WTC11 (cell line): ENCODE results near the gene HTR6. TPM values are rescaled to one million over a fixed set of nuclear protein-coding genes. Genes with fewer than 3 reads are reported as not detected.

Experiments used
- ATAC-seq: fragments of 200-7000 bp; cut with Tn5 transposase; 2 replicates; pipeline ENCODE4 v1.10.0; 2021; ENCODE audit warnings: mild to moderate bottlenecking, moderate library complexity
- CTCF ChIA-PET: fragments of 300-600 bp; sonication (Branson Sonifier 250); formaldehyde crosslinking; loops from one replicate; lab custom pipeline; 2021; ENCODE audit warnings: antibody characterized with exemption; lab: Charles Lee
- POLR2A ChIA-PET: fragments of 350-600 bp; sonication (Branson Sonifier 250); formaldehyde crosslinking; loops from one replicate; lab custom pipeline; 2021; ENCODE audit warnings: antibody characterized with exemption; lab: Charles Lee
- DNase-seq: peaks from one replicate; pipeline ENCODE4 v3.0.0; 2021; ENCODE audit warnings: low spot score
- H3K27ac Mint-ChIP-seq: 2 replicates; pipeline ENCODE4 v1.8.0; 2021; ENCODE audit warnings: mixed read lengths
- H3K27me3 Mint-ChIP-seq: 2 replicates; pipeline ENCODE4 v1.8.0; 2021; ENCODE audit warnings: low read depth, mild to moderate bottlenecking, moderate library complexity, mixed read lengths
- H3K36me3 Mint-ChIP-seq: 2 replicates; pipeline ENCODE4 v1.8.0; 2021; ENCODE audit warnings: mixed read lengths
- H3K4me1 Mint-ChIP-seq: 2 replicates; pipeline ENCODE4 v1.8.0; 2022; ENCODE audit warnings: mixed read lengths
- H3K4me3 Mint-ChIP-seq: 2 replicates; pipeline ENCODE4 v1.8.0; 2021; ENCODE audit warnings: mild to moderate bottlenecking, moderate library complexity, mixed read lengths
- H3K9me3 Mint-ChIP-seq: 2 replicates; pipeline ENCODE4 v1.8.0; 2021; ENCODE audit warnings: mixed read lengths
- CBFB ChIP-seq: sonication (generic); formaldehyde crosslinking; IDR thresholded peaks from 2 replicates; pipeline ENCODE4 v1.8.1; 2022; ENCODE audit warnings: mild to moderate bottlenecking, low read depth, missing genetic modification reagents
- FOXP1 ChIP-seq: sonication (generic); formaldehyde crosslinking; IDR thresholded peaks from 2 replicates; pipeline ENCODE4 v1.8.0; 2022; ENCODE audit warnings: missing genetic modification reagents, mild to moderate bottlenecking, moderate library complexity, borderline replicate concordance
- GABPB1 ChIP-seq: sonication (generic); formaldehyde crosslinking; IDR thresholded peaks from 2 replicates; pipeline ENCODE4 v1.8.1; 2023; ENCODE audit warnings: mild to moderate bottlenecking, missing genetic modification reagents
- HMGA2 ChIP-seq: fragments of 250-450 bp; sonication (Bioruptor Pico); IDR thresholded peaks from 2 replicates; pipeline ENCODE4 v1.4.0; 2021; ENCODE audit warnings: mild to moderate bottlenecking, moderate library complexity
- ZNF219 ChIP-seq: sonication (generic); formaldehyde crosslinking; IDR thresholded peaks from 2 replicates; pipeline ENCODE4 v1.8.0; 2023; ENCODE audit warnings: missing genetic modification reagents, mild to moderate bottlenecking, borderline replicate concordance
- ZNF416 ChIP-seq: fragments of 250-450 bp; sonication (Bioruptor Pico); IDR thresholded peaks from 2 replicates; pipeline ENCODE4 v1.9.0; 2021; ENCODE audit warnings: mild to moderate bottlenecking, inconsistent platforms
- total RNA-seq: library from RNA; stranded (reverse); gene quantifications from 3 replicates; pipeline ENCODE4 v1.2.3, GENCODE V29; 2021
- TF ChIP-seq, protein P1 (sequence below): fragments of 250-450 bp; sonication (Bioruptor Pico); conservative IDR thresholded peaks from 2 replicates; pipeline ENCODE4 v1.9.0; 2021; ENCODE audit warnings: mild to moderate bottlenecking
- TF ChIP-seq, protein P2 (sequence below): sonication (generic); formaldehyde crosslinking; IDR thresholded peaks from 2 replicates; pipeline ENCODE4 v1.8.1; 2022; ENCODE audit warnings: low read depth, mild to moderate bottlenecking, moderate library complexity, missing genetic modification reagents, borderline replicate concordance
- TF ChIP-seq, protein P3 (sequence below): sonication (generic); formaldehyde crosslinking; IDR thresholded peaks from 2 replicates; pipeline ENCODE4 v1.8.0; 2023; ENCODE audit warnings: mild to moderate bottlenecking, missing genetic modification reagents
- TF ChIP-seq, protein P4 (sequence below): sonication (generic); formaldehyde crosslinking; IDR thresholded peaks from 2 replicates; pipeline ENCODE4 v1.8.0; 2022; ENCODE audit warnings: missing genetic modification reagents
- TF ChIP-seq, protein P5 (sequence below): fragments of 250-450 bp; sonication (Bioruptor Pico); IDR thresholded peaks from 2 replicates; pipeline ENCODE4 v1.9.0; 2021; ENCODE audit warnings: mild to moderate bottlenecking
- TF ChIP-seq, protein P6 (sequence below): sonication (generic); formaldehyde crosslinking; IDR thresholded peaks from 2 replicates; pipeline ENCODE4 v1.8.1; 2023; ENCODE audit warnings: mild to moderate bottlenecking, missing genetic modification reagents, moderate library complexity

Gene HTR6
- total RNA-seq, 1 experiment from 2014 or later, result 0.90 TPM

DNA sequence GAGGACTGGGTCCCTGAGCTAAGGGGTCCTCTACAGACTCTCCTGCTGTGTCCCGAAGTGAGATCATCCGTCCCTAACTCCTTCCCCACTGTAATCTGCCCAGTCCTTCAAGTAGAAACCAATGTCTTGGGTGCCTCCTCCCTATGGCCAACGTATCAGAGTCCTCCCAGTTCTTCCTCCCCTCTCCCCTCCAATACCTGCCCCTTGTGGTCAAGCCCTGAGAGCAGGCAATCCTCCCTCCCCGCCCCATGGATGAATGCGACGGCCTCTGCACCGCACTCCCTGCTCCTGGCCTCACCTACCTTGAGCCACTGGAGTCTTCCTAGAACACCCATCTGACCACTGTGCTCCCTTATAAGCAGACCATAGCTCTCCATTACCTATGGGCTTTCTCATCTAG is 31.1 kb downstream of the HTR6 start (continued):
- TF ChIP-seq, protein P1, sequence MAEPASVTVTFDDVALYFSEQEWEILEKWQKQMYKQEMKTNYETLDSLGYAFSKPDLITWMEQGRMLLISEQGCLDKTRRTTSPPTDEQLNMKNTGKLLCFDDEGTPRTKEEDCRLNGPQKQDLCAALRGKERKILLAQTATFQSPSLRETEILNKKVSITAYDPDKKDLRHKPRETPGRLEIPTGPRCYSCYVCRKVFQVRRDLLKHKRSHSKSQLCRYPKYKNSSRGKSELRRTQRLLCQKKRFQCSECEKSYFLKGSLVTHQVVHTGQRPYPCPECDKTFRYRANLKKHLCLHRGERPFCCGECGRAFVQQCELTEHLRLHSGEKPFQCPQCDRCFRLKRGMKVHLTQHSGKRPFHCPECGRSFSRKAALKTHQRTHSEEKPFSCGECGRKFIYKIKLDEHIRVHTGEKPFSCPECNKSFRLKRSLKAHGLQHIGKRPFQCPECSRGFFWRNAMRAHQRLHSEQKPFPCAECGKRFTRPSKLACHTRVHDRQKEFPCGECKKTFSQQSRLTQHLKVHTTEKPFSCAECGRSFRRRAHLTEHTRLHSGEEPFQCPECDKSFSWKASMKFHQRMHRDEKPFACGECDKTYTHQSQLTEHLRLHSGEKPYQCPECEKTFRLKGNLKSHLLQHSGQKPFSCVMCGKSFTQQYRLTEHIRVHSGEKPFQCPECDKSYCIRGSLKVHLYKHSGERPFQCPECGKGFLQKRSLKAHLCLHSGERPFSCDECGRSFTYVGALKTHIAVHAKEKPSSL (CRISPR knock-in tag), result no peak

DNA sequence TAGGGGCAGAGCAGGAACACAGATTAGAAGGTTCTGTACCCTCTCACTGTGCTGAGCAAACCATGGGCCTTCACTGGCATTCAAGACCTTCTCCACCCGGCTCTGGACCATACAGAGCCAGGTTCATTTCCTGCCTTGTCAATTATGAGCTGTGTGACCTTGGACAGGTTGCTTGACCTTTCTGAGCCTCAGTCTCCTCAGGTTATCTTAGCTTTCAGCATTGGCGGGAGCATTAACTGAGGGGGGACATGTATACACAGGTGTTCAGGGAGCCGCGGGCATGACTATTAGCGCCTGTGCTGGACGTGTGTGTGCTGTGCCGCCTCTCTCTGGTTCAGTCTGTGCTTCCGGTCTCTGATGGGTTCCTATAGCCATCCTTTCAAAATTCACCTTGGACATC is 32.1 kb downstream of the HTR6 start:
- ChIA-PET CTCF (interaction anchor here (1.5 to 2.6 kb wide), 3 partner anchors 8 to 35 kb away, joined by 3 to 9 read pairs (median 4); no protein-coding TSS in a partner anchor), POLR2A (no interaction called here)
- H3K9me3 Mint-ChIP-seq, result no peaks in the 10 kb centered on the region
- H3K4me3 Mint-ChIP-seq, result no peak overlapping the region
- no peaks in the 10 kb centered on the region for H3K4me1 Mint-ChIP-seq
- H3K36me3 Mint-ChIP-seq, result no peaks in the 10 kb centered on the region
- no peaks in the 10 kb centered on the region; the same call in 1 of the 2 replicates for H3K27me3 Mint-ChIP-seq
- no peak overlapping the region for H3K27ac Mint-ChIP-seq
- TF ChIP-seq HMGA2 (CRISPR knock-in tag), result no peak
- no peak for DNase-seq
- no peak for ATAC-seq

DNA sequence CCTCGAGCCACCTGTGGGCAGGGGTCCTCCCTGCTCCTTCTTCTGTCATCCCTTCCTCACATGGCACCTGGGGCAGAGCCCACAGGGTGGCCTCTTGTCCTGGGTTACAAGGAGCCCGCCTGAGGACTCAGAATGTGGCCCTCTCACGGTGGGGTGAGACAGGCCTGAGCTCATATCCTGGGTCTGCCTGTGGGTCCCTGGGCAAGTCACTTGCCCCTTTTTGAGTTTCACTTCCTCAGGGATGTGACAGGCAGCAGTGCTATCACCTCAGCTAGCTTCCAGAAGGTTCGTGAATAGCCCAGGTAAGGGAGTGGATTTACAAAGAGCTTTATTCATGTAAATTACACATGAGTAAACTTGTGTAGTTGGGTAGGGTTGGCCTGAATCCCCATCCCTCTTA is 33.5 kb downstream of the HTR6 start:
- Mint-ChIP-seq H3K27ac (no peak overlapping the region), H3K27me3 (no peaks in the 10 kb centered on the region; the same call in 1 of the 2 replicates), H3K4me3 (no peak overlapping the region), H3K36me3 (no peaks in the 10 kb centered on the region), H3K9me3 (no peaks in the 10 kb centered on the region), H3K4me1 (no peaks in the 10 kb centered on the region)
- ChIA-PET CTCF (interaction anchor here (1.2 to 2.6 kb wide), 2 partner anchors 17 to 19 kb away, joined by 3 to 9 read pairs; no protein-coding TSS in a partner anchor), POLR2A (no interaction called here)
- no peak for DNase-seq
- ATAC-seq, result no peak
- TF ChIP-seq CBFB, result no peak
- TF ChIP-seq, protein P2, sequence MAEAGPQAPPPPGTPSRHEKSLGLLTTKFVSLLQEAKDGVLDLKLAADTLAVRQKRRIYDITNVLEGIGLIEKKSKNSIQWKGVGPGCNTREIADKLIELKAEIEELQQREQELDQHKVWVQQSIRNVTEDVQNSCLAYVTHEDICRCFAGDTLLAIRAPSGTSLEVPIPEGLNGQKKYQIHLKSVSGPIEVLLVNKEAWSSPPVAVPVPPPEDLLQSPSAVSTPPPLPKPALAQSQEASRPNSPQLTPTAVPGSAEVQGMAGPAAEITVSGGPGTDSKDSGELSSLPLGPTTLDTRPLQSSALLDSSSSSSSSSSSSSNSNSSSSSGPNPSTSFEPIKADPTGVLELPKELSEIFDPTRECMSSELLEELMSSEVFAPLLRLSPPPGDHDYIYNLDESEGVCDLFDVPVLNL (CRISPR knock-in tag), result no peak
- TF ChIP-seq GABPB1 (CRISPR knock-in tag), result no peak
- TF ChIP-seq, protein P3, sequence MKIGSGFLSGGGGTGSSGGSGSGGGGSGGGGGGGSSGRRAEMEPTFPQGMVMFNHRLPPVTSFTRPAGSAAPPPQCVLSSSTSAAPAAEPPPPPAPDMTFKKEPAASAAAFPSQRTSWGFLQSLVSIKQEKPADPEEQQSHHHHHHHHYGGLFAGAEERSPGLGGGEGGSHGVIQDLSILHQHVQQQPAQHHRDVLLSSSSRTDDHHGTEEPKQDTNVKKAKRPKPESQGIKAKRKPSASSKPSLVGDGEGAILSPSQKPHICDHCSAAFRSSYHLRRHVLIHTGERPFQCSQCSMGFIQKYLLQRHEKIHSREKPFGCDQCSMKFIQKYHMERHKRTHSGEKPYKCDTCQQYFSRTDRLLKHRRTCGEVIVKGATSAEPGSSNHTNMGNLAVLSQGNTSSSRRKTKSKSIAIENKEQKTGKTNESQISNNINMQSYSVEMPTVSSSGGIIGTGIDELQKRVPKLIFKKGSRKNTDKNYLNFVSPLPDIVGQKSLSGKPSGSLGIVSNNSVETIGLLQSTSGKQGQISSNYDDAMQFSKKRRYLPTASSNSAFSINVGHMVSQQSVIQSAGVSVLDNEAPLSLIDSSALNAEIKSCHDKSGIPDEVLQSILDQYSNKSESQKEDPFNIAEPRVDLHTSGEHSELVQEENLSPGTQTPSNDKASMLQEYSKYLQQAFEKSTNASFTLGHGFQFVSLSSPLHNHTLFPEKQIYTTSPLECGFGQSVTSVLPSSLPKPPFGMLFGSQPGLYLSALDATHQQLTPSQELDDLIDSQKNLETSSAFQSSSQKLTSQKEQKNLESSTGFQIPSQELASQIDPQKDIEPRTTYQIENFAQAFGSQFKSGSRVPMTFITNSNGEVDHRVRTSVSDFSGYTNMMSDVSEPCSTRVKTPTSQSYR (CRISPR knock-in tag), result no peak
- TF ChIP-seq ZNF416, result no peak
- TF ChIP-seq, protein P4, sequence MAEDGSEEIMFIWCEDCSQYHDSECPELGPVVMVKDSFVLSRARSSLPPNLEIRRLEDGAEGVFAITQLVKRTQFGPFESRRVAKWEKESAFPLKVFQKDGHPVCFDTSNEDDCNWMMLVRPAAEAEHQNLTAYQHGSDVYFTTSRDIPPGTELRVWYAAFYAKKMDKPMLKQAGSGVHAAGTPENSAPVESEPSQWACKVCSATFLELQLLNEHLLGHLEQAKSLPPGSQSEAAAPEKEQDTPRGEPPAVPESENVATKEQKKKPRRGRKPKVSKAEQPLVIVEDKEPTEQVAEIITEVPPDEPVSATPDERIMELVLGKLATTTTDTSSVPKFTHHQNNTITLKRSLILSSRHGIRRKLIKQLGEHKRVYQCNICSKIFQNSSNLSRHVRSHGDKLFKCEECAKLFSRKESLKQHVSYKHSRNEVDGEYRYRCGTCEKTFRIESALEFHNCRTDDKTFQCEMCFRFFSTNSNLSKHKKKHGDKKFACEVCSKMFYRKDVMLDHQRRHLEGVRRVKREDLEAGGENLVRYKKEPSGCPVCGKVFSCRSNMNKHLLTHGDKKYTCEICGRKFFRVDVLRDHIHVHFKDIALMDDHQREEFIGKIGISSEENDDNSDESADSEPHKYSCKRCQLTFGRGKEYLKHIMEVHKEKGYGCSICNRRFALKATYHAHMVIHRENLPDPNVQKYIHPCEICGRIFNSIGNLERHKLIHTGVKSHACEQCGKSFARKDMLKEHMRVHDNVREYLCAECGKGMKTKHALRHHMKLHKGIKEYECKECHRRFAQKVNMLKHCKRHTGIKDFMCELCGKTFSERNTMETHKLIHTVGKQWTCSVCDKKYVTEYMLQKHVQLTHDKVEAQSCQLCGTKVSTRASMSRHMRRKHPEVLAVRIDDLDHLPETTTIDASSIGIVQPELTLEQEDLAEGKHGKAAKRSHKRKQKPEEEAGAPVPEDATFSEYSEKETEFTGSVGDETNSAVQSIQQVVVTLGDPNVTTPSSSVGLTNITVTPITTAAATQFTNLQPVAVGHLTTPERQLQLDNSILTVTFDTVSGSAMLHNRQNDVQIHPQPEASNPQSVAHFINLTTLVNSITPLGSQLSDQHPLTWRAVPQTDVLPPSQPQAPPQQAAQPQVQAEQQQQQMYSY (CRISPR knock-in tag), result no peak
- TF ChIP-seq, protein P5, sequence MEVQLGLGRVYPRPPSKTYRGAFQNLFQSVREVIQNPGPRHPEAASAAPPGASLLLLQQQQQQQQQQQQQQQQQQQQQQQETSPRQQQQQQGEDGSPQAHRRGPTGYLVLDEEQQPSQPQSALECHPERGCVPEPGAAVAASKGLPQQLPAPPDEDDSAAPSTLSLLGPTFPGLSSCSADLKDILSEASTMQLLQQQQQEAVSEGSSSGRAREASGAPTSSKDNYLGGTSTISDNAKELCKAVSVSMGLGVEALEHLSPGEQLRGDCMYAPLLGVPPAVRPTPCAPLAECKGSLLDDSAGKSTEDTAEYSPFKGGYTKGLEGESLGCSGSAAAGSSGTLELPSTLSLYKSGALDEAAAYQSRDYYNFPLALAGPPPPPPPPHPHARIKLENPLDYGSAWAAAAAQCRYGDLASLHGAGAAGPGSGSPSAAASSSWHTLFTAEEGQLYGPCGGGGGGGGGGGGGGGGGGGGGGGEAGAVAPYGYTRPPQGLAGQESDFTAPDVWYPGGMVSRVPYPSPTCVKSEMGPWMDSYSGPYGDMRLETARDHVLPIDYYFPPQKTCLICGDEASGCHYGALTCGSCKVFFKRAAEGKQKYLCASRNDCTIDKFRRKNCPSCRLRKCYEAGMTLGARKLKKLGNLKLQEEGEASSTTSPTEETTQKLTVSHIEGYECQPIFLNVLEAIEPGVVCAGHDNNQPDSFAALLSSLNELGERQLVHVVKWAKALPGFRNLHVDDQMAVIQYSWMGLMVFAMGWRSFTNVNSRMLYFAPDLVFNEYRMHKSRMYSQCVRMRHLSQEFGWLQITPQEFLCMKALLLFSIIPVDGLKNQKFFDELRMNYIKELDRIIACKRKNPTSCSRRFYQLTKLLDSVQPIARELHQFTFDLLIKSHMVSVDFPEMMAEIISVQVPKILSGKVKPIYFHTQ, result no peak
- no peak for TF ChIP-seq FOXP1
- no peak for TF ChIP-seq ZNF219 (CRISPR knock-in tag)
- TF ChIP-seq, protein P6, sequence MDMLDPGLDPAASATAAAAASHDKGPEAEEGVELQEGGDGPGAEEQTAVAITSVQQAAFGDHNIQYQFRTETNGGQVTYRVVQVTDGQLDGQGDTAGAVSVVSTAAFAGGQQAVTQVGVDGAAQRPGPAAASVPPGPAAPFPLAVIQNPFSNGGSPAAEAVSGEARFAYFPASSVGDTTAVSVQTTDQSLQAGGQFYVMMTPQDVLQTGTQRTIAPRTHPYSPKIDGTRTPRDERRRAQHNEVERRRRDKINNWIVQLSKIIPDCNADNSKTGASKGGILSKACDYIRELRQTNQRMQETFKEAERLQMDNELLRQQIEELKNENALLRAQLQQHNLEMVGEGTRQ, result no peak
